GM23338 (cell line): ENCODE results near the gene PCF11. TPM values are rescaled to one million over a fixed set of nuclear protein-coding genes. Genes with fewer than 3 reads are reported as not detected.
"Not testable (repeated sequence)": the region's sequence is repeated elsewhere in the genome, so short reads cannot be mapped to it uniquely, and the experiment has no call there.

Experiments
- ATAC-seq: fragments of 200-7000 bp; cut with Tn5 transposase; 3 replicates; pipeline ENCODE4 v1.9.1; 2020
- DNase-seq: peaks from one replicate; pipeline ENCODE4 v3.0.0-alpha.2; 2015; ENCODE audit warnings: low spot score
- H2AFZ ChIP-seq: fragments of 200-600 bp; sonication (generic); 2 replicates; pipeline ENCODE4 v1.8.0; 2016; ENCODE audit warnings: antibody characterized with exemption, mild to moderate bottlenecking, moderate library complexity
- H3F3A ChIP-seq: fragments of 200-600 bp; sonication (generic); replicated peaks from 2 replicates; pipeline ENCODE4 v1.8.0; 2017; ENCODE audit warnings: antibody characterized with exemption, mixed run types, low read depth
- H3K27ac ChIP-seq: fragments of 200-600 bp; sonication (generic); 2 replicates; pipeline ENCODE4 v1.6.1; 2016; ENCODE audit warnings: low read depth
- H3K27me3 ChIP-seq: fragments of 200-600 bp; sonication (generic); 2 replicates; pipeline ENCODE4 v1.8.0; 2016; ENCODE audit warnings: mild to moderate bottlenecking, mixed run types, moderate library complexity; ENCODE audit not compliant: insufficient read depth
- H3K36me3 ChIP-seq: fragments of 200-600 bp; sonication (generic); 2 replicates; pipeline ENCODE4 v1.8.0; 2016; ENCODE audit warnings: mild to moderate bottlenecking; ENCODE audit not compliant: insufficient read depth
- H3K4me1 ChIP-seq: fragments of 200-600 bp; sonication (generic); 2 replicates; pipeline ENCODE4 v1.8.0; 2016; ENCODE audit warnings: mild to moderate bottlenecking, moderate library complexity; ENCODE audit not compliant: insufficient read depth
- H3K4me2 ChIP-seq: fragments of 200-600 bp; sonication (generic); 2 replicates; pipeline ENCODE4 v1.7.1; 2017; ENCODE audit warnings: mixed run types
- H3K4me3 ChIP-seq: fragments of 200-600 bp; sonication (generic); 2 replicates; pipeline ENCODE4 v1.6.1; 2016; ENCODE audit warnings: mixed run types
- H3K79me2 ChIP-seq: fragments of 200-600 bp; sonication (generic); replicated peaks from 2 replicates; pipeline ENCODE4 v1.8.0; 2017; ENCODE audit warnings: mild to moderate bottlenecking; ENCODE audit not compliant: insufficient read depth
- H3K9me2 ChIP-seq: fragments of 200-600 bp; sonication (generic); 2 replicates; pipeline ENCODE4 v1.8.0; 2017; ENCODE audit not compliant: insufficient read depth
- H4K20me1 ChIP-seq: fragments of 200-600 bp; sonication (generic); replicated peaks from 2 replicates; pipeline ENCODE4 v1.8.0; 2017; ENCODE audit warnings: mild to moderate bottlenecking; ENCODE audit not compliant: insufficient read depth
- H3K27ac Mint-ChIP-seq: 2 replicates; pipeline ENCODE4 v1.8.0; 2020; ENCODE audit warnings: inconsistent platforms, mild to moderate bottlenecking, moderate library complexity, mixed read lengths
- H3K27me3 Mint-ChIP-seq: 3 replicates; pipeline ENCODE4 v1.8.0; 2022; ENCODE audit warnings: low read depth, mild to moderate bottlenecking, moderate library complexity, mixed read lengths, inconsistent platforms; ENCODE audit not compliant: insufficient read depth, poor library complexity
- H3K36me3 Mint-ChIP-seq: 3 replicates; pipeline ENCODE4 v1.8.0; 2021; ENCODE audit warnings: low read depth, mild to moderate bottlenecking, inconsistent platforms, moderate library complexity, mixed read lengths
- H3K4me1 Mint-ChIP-seq: 3 replicates; pipeline ENCODE4 v1.8.0; 2020; ENCODE audit warnings: mild to moderate bottlenecking, inconsistent platforms, mixed read lengths
- H3K4me3 Mint-ChIP-seq: 3 replicates; pipeline ENCODE4 v1.8.0; 2021; ENCODE audit warnings: moderate library complexity, mild to moderate bottlenecking, inconsistent platforms, mixed read lengths
- H3K9me3 Mint-ChIP-seq: 3 replicates; pipeline ENCODE4 v1.8.0; 2020; ENCODE audit warnings: moderate library complexity, mild to moderate bottlenecking, inconsistent platforms, mixed read lengths
- EZH2phosphoT487 ChIP-seq: fragments of 200-600 bp; sonication (generic); IDR thresholded peaks from one replicate; pipeline ENCODE4 v1.8.1; 2018; ENCODE audit warnings: antibody characterized with exemption; ENCODE audit not compliant: unreplicated experiment
- ZNF114 ChIP-seq: fragments of 250-450 bp; sonication (Bioruptor Pico); IDR thresholded peaks from 2 replicates; pipeline ENCODE4 v1.5.0; 2020; ENCODE audit warnings: mild to moderate bottlenecking, moderate library complexity
- ZNF331 ChIP-seq: fragments of 250-450 bp; sonication (Bioruptor Pico); IDR thresholded peaks from 2 replicates; pipeline ENCODE4 v1.5.0; 2020; ENCODE audit warnings: low read depth, mild to moderate bottlenecking, moderate library complexity
- polyA plus RNA-seq: library from polyadenylated mRNA; unstranded; fragments of >200 nt; fragmentation: Nextera tagmentation; extraction: Ambion mirVana; gene quantifications from 2 replicates; pipeline ENCODE4 v1.2.1, GENCODE V29; 2016
- total RNA-seq: library from RNA; depleted of rRNA; stranded (reverse); fragments of >200 nt; shearing (Covaris generic); gene quantifications from 2 replicates; pipeline ENCODE4 v1.2.3, GENCODE V29; 2014
- TF ChIP-seq, protein P1 (sequence below), 2 experiments: fragments of 200-600 bp in 1 of 2; sonication (generic) in 1 of 2; conservative IDR thresholded peaks; 2 replicates each; pipeline versions ENCODE4 v1.5.1 to v1.6.1; 2016 to 2017; ENCODE audit warnings: antibody characterized with exemption in 2 of 2, low read depth in 2 of 2, mild to moderate bottlenecking in 2 of 2, moderate library complexity in 1 of 2
- TF ChIP-seq, protein P2 (sequence below): fragments of 250-450 bp; sonication (Bioruptor Pico); IDR thresholded peaks from 2 replicates; pipeline ENCODE4 v1.5.0; 2020; ENCODE audit warnings: mild to moderate bottlenecking, moderate library complexity

PCF11 gene
- total and polyA plus RNA-seq, 2 experiments from 2014 or later: 23.0 to 44.2 TPM

DNA sequence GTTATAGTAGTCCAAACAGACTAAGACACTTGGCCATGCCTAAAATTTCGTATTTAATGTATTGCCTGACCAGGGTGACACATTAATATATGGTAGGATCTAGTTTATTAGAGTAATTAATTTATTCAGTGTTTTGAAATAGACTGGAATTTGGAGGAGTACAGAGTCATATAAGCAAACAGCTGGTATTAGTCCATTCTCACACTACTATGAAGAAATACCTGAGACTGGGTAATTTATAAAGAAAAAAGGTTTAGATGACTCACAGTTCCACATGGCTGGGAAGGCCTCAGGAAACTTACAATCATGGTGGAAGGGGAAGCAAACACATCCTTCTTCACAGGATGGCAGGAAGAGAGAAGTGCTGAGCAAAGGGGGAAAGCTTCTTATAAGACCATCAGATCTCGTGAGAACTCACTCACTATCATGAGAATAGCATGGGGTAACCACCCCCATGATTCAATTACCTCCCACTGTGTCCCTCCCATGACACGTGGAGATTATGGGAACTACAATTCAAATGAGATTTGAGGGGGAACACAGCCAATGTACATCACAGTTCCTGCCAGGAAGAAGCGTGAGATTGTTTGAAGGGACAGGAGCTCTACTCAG lies 49.9 kb downstream of the PCF11 start:
- not testable (repeated sequence) for H3K9me3 Mint-ChIP-seq, H3K9me2 ChIP-seq, H3K4me2 ChIP-seq, H3F3A ChIP-seq, H3K4me1 Mint-ChIP-seq, H3K27me3 ChIP-seq, ATAC-seq, H3K4me3 Mint-ChIP-seq, DNase-seq, H3K4me1 ChIP-seq, H3K27ac ChIP-seq, H3K36me3 ChIP-seq, H4K20me1 ChIP-seq, H3K4me3 ChIP-seq, H2AFZ ChIP-seq, H3K27me3 Mint-ChIP-seq, H3K79me2 ChIP-seq, H3K36me3 Mint-ChIP-seq
- peak overlapping the region; percentile 4; the same call in 1 of the 2 replicates for H3K27ac Mint-ChIP-seq

DNA sequence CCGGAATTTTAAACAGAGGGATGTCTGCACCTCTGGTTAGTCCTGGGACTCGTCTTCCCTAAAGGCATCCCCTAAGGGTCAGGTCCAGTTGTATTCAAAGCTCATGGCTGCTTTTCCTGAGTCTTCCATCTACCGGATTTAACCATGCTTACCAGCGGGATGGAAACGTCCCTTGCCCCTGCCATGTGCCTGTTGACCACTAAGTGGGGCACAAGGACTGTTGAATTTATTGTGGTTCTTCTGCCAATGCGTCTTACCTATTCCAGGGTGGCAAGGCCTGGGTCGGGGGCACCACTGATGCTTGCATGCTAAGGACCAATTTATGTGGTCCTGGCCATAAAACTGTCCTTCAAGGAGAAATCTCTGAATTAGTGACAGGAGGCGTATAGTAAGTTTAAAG lies 62.2 kb downstream of the PCF11 start:
- H3K4me1 ChIP-seq: no peaks in the 10 kb centered on the region
- H3K27ac Mint-ChIP-seq: no peak overlapping the region
- H3K4me3 ChIP-seq: no peak overlapping the region
- H3K4me1 Mint-ChIP-seq: no peaks in the 10 kb centered on the region
- H3K4me3 Mint-ChIP-seq: no peak overlapping the region
- H2AFZ ChIP-seq: no peak overlapping the region
- no peak overlapping the region for H3K4me2 ChIP-seq
- peak; percentile 73 for ATAC-seq
- peak; percentile 59 for DNase-seq
- no peaks in the 10 kb centered on the region for H3K27me3 Mint-ChIP-seq
- no peaks in the 10 kb centered on the region for H3K79me2 ChIP-seq
- H3K36me3 ChIP-seq: no peaks in the 10 kb centered on the region
- no peaks in the 10 kb centered on the region for H4K20me1 ChIP-seq
- H3F3A ChIP-seq: no peaks in the 10 kb centered on the region
- TF ChIP-seq ZNF114 (no peak), EZH2phosphoT487 (no peak), ZNF331 (CRISPR knock-in tag) (no peak)
- TF ChIP-seq, protein P1, sequence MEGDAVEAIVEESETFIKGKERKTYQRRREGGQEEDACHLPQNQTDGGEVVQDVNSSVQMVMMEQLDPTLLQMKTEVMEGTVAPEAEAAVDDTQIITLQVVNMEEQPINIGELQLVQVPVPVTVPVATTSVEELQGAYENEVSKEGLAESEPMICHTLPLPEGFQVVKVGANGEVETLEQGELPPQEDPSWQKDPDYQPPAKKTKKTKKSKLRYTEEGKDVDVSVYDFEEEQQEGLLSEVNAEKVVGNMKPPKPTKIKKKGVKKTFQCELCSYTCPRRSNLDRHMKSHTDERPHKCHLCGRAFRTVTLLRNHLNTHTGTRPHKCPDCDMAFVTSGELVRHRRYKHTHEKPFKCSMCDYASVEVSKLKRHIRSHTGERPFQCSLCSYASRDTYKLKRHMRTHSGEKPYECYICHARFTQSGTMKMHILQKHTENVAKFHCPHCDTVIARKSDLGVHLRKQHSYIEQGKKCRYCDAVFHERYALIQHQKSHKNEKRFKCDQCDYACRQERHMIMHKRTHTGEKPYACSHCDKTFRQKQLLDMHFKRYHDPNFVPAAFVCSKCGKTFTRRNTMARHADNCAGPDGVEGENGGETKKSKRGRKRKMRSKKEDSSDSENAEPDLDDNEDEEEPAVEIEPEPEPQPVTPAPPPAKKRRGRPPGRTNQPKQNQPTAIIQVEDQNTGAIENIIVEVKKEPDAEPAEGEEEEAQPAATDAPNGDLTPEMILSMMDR (conservative IDR thresholded peaks at IDR 0.05; ENCODE audit: low read depth in 2 of 2): peak; percentile 64 to 80
- H3K27ac ChIP-seq: no peak overlapping the region
- no peaks in the 10 kb centered on the region for H3K27me3 ChIP-seq
- no peaks in the 10 kb centered on the region for H3K9me2 ChIP-seq
- H3K9me3 Mint-ChIP-seq: no peaks in the 10 kb centered on the region
- peaks cover 2% of the 10 kb centered on the region; the same call in 1 of the 3 replicates for H3K36me3 Mint-ChIP-seq

DNA sequence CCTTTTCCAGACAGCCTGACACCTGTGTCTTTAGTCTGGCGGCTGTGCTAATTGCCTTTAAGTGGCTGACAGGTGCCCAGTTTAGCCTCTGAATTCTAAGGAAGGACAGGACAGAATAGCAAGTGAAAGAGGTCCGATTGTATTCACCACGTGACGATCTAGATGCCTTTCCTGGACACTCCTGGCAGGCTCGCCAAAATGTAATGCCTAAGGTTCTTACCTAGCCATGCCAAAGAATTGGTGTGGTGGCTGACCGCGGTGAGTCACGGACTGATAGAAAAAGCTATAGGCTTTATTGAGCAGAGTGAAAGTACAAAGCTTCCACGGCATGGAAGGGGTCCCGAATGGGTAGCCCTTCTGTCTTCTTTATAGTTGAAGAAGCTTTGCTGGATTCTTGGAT lies 63.3 kb downstream of the PCF11 start:
- no peaks in the 10 kb centered on the region for H3K9me3 Mint-ChIP-seq
- Histone ChIP-seq H3K4me1 (no peaks in the 10 kb centered on the region), H2AFZ (no peak overlapping the region), H3K27me3 (no peaks in the 10 kb centered on the region), H3F3A (no peaks in the 10 kb centered on the region), H4K20me1 (no peaks in the 10 kb centered on the region), H3K36me3 (no peaks in the 10 kb centered on the region), H3K27ac (no peak overlapping the region), H3K9me2 (no peaks in the 10 kb centered on the region), H3K4me3 (no peak overlapping the region), H3K79me2 (no peaks in the 10 kb centered on the region), H3K4me2 (no peak overlapping the region)
- H3K27me3 Mint-ChIP-seq: no peaks in the 10 kb centered on the region
- H3K27ac Mint-ChIP-seq: no peak overlapping the region
- H3K4me3 Mint-ChIP-seq: no peak overlapping the region
- H3K4me1 Mint-ChIP-seq: no peaks in the 10 kb centered on the region
- no peak for DNase-seq
- H3K36me3 Mint-ChIP-seq: no peaks in the 10 kb centered on the region
- ATAC-seq: no peak
- TF ChIP-seq, protein P2, sequence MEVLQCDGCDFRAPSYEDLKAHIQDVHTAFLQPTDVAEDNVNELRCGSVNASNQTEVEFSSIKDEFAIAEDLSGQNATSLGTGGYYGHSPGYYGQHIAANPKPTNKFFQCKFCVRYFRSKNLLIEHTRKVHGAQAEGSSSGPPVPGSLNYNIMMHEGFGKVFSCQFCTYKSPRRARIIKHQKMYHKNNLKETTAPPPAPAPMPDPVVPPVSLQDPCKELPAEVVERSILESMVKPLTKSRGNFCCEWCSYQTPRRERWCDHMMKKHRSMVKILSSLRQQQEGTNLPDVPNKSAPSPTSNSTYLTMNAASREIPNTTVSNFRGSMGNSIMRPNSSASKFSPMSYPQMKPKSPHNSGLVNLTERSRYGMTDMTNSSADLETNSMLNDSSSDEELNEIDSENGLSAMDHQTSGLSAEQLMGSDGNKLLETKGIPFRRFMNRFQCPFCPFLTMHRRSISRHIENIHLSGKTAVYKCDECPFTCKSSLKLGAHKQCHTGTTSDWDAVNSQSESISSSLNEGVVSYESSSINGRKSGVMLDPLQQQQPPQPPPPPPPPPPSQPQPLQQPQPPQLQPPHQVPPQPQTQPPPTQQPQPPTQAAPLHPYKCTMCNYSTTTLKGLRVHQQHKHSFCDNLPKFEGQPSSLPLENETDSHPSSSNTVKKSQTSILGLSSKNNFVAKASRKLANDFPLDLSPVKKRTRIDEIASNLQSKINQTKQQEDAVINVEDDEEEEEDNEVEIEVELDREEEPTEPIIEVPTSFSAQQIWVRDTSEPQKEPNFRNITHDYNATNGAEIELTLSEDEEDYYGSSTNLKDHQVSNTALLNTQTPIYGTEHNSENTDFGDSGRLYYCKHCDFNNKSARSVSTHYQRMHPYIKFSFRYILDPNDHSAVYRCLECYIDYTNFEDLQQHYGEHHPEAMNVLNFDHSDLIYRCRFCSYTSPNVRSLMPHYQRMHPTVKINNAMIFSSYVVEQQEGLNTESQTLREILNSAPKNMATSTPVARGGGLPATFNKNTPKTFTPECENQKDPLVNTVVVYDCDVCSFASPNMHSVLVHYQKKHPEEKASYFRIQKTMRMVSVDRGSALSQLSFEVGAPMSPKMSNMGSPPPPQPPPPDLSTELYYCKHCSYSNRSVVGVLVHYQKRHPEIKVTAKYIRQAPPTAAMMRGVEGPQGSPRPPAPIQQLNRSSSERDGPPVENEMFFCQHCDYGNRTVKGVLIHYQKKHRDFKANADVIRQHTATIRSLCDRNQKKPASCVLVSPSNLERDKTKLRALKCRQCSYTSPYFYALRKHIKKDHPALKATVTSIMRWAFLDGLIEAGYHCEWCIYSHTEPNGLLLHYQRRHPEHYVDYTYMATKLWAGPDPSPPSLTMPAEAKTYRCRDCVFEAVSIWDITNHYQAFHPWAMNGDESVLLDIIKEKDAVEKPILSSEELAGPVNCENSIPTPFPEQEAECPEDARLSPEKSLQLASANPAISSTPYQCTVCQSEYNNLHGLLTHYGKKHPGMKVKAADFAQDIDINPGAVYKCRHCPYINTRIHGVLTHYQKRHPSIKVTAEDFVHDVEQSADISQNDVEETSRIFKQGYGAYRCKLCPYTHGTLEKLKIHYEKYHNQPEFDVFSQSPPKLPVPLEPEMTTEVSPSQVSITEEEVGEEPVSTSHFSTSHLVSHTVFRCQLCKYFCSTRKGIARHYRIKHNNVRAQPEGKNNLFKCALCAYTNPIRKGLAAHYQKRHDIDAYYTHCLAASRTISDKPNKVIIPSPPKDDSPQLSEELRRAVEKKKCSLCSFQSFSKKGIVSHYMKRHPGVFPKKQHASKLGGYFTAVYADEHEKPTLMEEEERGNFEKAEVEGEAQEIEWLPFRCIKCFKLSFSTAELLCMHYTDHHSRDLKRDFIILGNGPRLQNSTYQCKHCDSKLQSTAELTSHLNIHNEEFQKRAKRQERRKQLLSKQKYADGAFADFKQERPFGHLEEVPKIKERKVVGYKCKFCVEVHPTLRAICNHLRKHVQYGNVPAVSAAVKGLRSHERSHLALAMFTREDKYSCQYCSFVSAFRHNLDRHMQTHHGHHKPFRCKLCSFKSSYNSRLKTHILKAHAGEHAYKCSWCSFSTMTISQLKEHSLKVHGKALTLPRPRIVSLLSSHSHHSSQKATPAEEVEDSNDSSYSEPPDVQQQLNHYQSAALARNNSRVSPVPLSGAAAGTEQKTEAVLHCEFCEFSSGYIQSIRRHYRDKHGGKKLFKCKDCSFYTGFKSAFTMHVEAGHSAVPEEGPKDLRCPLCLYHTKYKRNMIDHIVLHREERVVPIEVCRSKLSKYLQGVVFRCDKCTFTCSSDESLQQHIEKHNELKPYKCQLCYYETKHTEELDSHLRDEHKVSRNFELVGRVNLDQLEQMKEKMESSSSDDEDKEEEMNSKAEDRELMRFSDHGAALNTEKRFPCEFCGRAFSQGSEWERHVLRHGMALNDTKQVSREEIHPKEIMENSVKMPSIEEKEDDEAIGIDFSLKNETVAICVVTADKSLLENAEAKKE: no peak
- TF ChIP-seq, protein P1 (conservative IDR thresholded peaks at IDR 0.05; ENCODE audit: low read depth in 2 of 2): no peak
